ENCODE results near the gene MDFIC.
A peak's percentile ranks its signal among the peaks of the same experiment; 100 is the strongest.

Gene MDFIC

DNA sequence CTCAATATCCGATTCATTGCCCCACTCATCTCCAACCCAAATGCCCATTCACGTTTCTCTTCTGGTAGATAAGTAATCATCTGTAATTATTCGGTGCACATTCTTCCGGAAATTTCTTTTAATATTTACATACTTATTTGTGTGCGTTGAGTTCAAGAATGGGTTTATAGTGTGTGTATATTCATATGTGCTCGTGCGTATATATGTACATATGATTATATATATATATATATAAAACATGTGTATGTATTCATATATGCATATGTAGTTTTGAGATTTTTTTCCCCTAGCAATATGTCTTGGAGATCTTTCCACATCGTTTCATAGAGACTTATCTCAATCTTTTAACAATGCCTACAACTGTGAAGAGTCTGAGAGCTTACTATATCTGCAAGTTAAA is 118.2 kb downstream of the MDFIC start:
- DNase-seq (ENCODE audit: low spot score): no peak

DNA sequence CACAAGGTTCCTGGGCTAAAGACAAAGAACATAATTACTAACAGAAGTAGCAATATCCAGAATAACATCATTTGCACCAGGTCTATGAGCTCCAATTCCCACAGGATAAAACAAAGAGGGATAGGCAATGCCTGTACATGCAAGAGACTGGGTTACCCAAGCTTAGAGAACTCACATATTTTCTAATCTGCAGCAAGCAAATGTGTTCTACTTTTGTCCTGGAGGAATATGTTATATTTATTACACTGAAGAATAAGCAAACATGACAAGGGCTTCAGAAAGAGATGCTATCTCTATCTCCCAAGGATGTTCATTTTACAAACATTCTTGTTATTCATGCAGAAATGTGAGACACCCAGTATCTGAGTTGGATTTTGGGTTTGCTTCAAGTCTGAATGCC is 118.6 kb downstream of the MDFIC start:
- DNase-seq (ENCODE audit: low spot score): no peak

DNA sequence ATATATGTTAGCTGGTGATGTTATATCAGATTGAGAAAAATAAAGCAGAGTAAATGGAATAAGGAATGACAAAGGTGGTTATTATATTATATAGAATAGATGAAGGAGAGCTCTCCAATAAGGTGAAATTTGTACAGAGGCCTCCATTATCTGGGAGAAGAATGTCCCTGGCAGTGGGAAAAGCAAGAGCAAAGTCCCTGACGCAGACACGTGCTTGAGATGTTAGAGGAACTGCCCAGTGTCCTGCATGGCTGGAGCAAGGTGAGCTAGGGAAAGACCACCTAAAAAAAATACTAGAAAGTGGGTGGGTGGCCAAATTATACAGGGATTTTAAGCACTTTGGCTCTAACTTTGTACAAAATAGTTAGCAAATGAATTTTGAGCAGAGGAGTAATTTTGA is 120.7 kb downstream of the MDFIC start:
- no peak for DNase-seq (ENCODE audit: low spot score)

DNA sequence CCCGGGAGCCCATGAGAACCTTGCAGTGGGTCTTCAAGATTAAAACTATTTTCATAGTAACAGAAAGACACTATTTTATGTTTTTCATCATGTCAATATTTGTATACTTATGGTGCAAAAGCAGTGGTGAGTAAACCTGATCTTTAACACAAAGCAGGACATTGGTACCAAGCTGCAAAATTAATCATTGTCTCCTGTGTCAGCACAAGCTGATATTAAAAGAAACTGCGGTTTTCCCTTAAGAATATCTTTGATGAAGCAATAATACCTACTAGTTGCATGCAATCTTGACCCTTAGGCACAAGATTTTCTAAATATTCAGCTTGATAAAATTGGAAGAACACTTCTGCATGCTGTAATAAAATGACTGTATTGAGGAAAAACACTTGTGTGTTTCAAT is 121.7 kb downstream of the MDFIC start:
- DNase-seq (ENCODE audit: low spot score): no peak

DNA sequence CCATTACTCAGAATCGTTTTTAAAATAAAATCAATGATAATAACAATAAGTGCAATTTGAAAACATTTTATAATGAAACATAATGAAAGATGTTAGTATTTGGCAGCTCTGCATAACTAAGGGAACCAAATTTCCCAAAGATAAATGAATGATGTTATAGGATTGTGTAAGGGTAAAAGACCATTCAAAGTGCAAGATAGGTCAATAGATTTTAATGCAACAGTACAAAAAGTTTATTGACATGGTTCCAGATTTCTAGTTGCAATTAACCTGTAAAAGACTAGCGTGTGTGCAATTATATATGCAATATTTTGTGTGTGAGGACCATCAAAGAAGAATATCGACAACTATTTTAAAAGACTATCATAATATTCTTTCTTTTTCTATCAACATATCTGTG is 122.3 kb downstream of the MDFIC start:
- no peak for DNase-seq (ENCODE audit: low spot score)

DNA sequence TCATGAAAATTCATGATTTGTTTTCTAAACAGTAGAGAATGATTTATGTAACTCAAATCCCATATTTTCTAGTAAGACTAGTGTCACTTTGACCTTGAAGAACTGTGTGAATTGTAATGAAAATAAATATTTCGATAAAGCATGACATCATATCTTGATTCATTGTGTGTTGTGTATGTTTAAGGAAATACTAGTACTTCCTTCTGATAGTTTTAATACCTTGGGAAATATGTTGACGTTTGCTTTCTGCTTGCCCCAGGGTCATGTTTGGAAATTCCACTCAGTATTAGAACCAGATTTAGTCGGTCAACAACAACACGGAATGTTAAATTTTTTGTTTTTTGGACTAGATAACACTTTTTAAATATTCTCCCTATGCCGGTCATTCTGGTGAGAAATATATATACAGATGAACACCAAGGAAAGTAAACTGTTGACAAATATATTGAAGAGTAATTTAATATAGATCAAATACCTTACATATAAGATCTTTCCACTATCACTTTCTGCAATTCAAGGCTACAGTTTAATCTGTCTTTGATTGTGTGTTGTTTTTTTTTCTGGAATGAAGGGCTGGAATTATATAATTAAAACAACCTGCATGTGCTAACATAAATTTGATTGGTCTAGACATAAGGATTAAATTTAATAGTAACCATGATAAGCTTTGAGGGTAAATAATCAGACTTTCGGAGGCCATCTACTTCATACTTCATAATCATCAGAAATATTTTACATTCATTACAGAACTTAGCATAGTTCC is 126.2 kb downstream of the MDFIC start:
- no peak for DNase-seq (ENCODE audit: low spot score)

DNA sequence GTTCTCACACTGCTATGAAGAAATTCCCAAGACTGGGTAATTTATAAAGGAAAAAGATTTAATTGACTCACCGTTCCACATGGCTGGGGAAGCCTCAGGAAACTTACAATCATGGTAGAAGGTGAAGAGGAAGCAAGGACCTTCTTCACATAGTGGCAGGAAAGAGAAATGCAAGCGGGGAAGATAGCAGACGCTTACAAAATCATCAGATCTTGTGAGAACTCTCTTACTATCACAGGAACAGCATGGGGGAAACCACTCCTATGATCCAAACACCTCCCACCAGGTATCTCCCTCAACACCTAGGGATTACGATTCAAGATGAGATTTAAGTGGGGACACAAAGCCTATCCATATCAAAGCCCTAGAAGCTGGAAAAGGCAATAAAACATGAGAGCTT is 130.8 kb downstream of the MDFIC start:
- peak; percentile 12 for DNase-seq (ENCODE audit: low spot score)

DNA sequence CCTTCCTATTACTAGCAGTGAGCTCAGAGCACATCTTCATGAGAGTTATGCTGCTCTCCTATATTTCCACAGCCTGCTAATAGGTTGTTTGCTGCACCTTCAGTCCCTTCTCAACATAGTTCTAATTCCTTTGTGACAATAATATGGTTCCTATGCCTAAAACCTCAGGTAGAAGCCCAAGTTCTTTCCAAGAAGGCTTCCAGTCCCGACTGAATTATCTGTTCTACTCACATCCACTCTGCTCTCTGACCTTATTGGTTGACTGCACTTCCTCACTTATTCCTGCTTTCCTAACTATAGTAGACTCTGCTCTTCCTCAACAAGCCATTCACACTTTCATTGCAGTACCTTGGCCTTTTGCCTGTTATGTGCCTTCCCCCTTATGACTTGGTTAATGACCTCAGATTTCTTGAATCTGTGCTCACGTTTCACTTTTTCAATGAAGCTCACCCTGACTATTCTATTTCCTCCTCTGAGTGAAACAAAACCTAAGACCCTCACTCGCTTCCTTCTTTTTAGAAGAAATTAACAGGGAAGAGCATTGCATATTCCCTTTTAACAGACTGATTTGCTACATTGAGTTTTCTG is 132.7 kb downstream of the MDFIC start:
- DNase-seq (ENCODE audit: low spot score): peak; percentile 9

DNA sequence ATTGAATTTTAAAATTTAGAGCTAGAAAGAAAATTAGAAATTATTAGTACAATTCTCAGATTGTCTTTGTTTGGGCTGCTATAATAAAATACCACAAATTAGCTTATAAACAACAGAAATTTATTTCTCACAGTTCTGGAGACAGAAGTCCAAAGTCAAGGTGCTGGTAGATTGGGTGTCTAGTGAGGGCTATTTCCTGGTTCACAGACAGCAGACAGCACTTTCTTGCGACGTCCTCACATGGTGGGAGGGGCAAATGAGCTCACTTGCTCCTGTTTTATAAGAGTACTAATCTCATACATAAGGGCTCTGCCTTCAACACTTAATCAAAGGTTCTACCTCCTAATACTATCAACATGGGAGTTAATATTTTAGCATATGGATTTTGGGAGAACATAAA is 134.1 kb downstream of the MDFIC start:
- no peak for DNase-seq (ENCODE audit: low spot score)

DNA sequence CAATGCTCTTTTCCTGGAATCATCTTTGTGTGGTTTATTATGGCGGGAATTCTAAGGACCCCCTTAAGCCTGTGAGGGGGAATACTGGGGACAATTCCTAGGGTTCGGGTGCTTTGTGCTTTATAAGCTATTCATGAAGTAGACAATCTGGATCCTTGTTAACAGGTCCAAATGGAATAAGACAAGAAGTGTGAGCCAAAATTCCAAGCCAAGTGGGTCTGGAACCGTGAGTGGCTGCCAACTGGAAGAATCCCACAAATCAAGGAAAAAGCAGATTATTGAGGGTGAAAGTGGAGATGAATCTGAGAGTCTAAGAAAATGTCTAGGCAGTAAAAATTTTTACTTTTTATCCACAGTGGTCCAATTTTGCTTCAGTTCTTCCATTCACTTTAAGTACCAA is 136.8 kb downstream of the MDFIC start:
- no peak for DNase-seq (ENCODE audit: low spot score)

DNA sequence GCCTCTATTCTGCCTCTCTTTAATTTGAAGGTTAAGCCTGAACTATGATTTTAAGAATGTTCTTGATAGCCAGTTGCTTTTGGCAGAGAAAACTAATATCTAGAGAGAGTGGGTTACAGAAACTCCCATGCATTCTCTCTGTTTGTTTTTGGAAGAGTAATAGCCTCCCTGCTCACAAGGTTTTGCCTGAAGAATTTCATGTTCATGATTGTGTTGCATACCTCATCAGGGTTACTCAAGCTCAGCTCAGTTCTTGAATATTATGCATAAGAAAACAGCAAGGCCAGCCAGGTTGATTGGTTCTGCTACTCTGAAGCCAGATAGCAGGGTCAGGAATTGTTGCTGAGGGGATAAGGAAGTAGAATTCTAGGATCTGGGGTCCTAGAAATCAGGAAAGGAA is 137.4 kb downstream of the MDFIC start:
- peak; percentile 31 for DNase-seq (ENCODE audit: low spot score)

DNA sequence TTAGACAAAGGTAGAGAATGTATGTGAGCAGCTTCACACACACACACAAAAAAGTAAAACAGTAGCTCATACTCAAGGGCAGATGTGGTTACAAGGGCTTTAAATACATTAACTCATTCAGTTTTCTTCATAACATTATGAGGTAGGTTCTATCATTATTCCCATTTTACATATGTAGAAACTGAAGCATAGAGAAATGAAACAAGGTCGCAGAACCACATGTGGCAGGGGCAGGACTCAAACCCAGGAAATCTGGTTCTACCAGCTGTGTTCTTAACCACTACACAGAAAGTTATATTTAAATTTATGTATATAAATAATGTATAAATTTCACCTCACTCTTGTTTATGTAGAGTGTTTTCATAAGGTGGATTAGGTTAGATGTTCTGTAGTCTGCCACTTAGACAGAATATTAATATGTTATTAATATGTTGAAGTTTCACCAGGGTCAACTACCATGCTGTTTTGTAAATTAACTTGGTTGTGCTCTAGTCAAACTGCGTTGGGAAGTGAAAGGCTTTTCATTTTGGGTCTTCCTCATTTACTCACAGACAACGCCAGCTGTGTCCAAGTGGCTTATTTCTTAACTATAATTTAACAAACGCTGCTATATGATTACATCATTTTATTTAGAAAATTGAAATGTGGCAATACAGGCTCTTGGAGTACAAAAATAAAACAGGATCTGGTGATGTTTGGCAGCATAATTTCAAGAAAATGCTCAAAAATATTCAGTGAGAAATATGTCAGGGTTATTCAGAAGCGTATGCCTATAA is 138.4 kb downstream of the MDFIC start:
- no peak for DNase-seq (ENCODE audit: low spot score)

DNA sequence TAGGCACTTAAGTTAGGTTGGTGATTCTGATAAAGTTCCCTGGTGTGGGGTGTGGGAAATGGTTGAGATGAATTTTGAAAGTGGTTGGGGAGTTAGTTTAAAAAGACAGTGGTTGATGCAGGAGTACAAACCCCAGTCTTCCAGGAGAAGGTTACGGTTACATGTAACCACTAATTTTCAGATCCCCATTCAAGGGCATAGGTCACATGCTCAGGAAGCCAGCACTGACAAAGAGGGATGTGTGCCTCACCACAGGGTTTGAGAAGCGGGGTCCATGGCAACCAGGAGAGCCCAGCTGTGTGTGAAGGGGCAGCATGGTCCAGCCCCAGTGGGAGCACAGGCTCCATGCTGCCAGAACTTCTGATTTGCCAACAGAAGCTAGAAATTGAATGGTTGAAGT is 144.2 kb downstream of the MDFIC start:
- no peak for DNase-seq (ENCODE audit: low spot score)

DNA sequence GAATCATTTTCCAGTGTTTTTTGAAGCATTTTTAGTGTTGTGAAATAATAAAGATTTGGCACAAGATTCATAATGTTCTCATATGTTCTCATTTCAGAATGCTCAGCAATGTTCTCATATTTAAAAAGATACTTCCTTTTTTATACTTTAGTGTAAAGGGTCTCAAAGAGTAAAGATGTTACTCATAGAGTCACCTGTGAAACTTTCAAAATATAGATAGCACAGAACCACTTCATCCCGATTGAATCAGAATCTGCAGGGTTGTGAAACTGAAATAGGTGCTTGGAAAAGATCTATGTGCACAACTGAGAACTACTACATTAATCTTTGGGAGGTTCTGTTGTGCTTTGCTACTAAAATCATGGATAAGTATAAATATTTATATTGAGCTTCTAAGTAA is 144.7 kb downstream of the MDFIC start:
- DNase-seq (ENCODE audit: low spot score): no peak

DNA sequence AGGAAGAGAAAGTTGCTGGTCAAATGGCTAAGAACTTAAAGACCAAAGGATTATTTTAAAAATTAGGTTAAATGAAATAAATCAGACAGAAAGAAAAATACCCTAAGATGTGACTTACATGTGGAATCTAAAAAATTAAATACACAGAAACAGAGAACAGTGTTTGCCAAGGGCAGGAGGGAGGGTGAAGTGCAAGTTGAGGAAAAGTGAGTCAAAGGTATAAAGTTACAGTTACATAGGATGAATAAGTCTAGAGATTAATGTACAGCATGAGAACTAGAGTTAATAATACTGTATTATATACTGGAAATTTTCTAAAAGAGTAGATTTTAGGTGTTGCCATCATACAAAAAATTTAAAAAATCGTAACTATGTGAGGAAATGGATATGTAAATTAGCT is 146.3 kb downstream of the MDFIC start:
- no peak for DNase-seq (ENCODE audit: low spot score)
